CMK (cell line): ENCODE data around the gene SMAD5.

ENCODE experiments used
- DNase-seq: peaks from one replicate; pipeline ENCODE4 v3.0.0-alpha.2; 2010; ENCODE audit warnings: low read depth

The SMAD5 gene

GRCh38 chr5:136115183-136115865 is 17.3 kb upstream of the SMAD5 start:
- no peak for DNase-seq

- no peak for DNase-seq
Measured at GRCh38 chr5:136120529-136120928, 12.1 kb upstream of the SMAD5 start.

DNA sequence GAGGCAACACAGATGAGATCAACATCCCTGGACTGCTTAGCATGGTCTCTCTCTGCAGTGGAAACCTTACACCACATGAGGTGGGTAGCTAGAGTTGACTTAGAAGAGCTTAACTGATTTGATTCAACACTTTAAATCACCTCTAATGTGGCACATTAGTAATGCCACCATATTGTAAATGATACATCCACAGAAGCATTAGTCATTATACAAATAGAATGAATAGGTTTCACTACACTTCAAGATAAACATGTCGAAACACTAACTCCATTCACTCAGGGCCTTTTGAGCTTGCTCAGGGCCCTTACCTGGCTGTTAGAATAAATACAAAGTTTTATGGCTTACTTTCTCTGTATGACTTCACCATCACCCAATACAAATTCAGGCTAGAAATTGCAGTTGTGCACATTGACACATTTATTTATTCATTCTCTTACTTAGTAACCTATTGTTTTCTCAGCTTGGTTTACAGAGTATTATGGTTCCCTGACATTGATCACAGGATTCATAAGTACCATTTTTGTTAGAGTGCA is 9.3 kb upstream of the SMAD5 start:
- no peak for DNase-seq

GRCh38 chr5:136127560-136127959 is 5.1 kb upstream of the SMAD5 start:
- no peak for DNase-seq

DNA sequence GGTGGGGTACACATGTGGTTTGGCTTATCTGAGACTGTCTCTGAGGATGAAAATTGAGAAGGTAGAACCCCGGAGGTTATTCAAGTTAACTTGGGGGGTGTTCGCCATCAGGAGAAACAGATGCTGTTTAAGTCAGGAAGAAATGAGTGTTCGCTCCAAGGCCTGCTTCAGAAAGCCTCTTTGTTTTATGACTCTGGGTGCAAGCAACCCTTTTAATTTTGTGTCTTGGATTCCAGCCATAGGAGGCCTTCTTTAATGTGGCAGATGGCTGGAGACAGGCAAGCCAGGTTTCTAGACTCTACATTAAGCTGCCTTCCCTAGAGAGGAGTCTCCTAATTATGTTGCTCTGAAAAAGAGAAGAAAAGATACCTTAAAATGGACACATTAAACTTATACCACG is 4.2 kb upstream of the SMAD5 start:
- DNase-seq: no peak

- DNase-seq: no peak
Measured at GRCh38 chr5:136129445-136129844, 3.2 kb upstream of the SMAD5 start.

- no peak for DNase-seq
Measured at GRCh38 chr5:136130581-136130980, 2.1 kb upstream of the SMAD5 start.

GRCh38 chr5:136132087-136132486 is 558 bp upstream of the SMAD5 start:
- no peak for DNase-seq

- DNase-seq: peak; percentile 26
Measured at GRCh38 chr5:136133222-136133921, 727 bp downstream of the SMAD5 start.

DNA sequence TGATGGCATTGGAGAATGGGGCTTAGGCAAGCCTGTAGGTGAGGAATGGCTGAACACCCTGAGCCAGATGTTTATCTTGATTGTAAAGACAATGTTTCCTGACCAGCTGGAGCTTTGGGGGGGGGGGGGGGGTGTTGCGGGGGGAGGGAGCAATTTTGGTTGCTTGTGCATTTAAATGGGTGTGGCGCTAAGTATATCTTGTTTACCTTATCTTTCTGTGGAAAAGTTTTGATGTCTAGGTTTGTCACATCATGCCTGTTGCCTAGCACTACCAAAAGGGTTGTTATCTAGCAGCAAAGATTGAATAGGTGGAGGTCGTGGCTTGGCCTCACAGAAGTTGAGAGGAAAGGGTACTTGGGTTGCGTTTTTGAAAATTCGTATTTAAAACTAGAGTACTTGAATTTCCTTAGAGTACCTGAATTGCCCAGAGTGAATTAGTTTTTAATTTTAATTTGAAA is 1.3 kb downstream of the SMAD5 start:
- no peak for DNase-seq

DNA sequence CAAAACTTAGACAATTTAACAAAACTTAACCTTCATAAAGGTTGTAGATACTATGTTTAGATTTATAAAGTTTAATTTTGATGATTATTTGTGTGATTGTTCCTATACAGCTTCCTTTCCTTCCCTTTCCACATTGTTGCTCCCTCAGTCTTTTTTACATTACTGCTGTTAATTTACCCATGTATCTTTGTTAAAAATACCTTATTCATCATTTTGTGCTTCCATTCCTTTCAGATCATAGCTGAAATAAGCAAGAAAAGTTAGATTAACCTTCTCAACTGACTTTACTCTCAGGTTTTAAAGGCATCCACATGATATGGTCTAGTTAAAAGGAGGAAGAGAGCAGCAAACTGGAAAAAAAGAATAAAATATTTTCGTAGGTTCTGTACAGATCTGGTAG is 2.0 kb downstream of the SMAD5 start:
- no peak for DNase-seq

GRCh38 chr5:136135536-136135935 is 2.9 kb downstream of the SMAD5 start:
- no peak for DNase-seq

DNA sequence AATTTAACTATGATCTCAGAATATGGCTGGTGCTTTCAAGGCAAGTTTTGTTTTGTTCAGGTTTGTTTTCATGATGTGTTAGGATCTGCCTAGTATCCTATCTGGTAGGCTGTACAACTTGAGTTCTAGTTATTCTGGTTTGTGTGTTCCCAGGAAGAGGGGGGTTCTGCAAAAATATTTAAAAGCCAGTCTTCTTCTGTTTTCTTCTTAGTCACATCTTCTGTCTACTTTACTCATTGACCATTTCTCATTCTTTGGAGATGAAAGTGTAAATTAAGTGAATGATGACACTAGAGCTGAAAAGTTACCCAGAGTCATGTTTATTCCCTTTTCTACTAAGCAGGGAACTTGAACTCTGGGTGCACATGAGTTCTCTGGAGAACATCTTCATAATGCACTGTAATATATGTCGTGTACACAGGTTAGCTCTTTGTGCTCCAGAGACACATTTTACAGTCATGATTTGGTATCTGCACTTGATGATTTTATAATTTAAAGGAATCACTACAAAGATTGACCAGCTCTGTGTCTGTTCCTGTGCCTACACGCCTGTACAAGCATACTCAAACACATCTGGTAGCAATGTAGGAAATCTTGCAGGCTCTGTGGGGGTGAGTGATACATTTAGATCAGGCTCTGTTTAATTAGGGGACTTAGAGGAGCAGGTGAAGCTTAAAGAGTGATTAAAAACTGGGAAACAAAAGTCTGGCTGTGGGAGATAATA is 5.0 kb downstream of the SMAD5 start:
- DNase-seq: no peak

GRCh38 chr5:136141561-136141960 is 8.9 kb downstream of the SMAD5 start:
- no peak for DNase-seq

- DNase-seq: no peak
Measured at GRCh38 chr5:136143312-136143711, 10.7 kb downstream of the SMAD5 start.

DNA sequence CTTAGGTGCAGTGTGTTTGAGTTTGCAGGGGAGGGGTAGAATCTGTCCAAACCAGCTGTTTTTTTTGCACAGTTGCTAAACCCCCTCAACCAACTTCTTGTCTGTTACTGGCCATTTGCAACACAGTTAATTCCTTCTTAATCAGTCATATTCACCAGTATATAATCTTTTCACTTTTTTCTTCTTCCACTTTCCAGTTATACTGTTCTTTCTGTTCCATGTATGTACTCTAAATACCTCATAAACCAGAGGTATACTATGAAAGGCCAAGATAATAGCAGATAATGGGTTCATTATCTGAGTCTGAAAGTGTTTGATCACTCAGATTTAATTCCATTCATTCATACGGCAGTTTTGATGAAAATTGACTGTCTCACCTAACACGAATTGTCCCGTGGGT is 11.1 kb downstream of the SMAD5 start:
- no peak for DNase-seq

DNA sequence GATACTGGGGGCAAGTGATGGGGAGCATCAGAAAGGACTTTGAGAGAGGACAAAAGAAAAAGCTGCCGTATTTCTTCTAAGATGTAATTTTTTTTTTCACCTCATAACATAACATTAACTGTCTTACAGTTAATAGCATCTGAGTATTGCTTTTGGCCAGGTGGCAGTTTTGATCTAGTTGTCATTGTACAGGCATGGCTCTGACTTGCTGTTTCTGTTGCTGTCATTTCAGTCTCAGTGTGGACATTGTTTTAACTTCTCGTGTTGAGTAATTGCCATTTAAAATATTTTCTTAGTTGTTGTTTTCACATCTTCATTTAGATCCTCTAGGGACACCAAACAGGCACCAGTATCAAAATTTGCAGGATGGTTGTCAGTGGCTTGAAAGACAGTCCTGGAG is 12.4 kb downstream of the SMAD5 start:
- no peak for DNase-seq

DNA sequence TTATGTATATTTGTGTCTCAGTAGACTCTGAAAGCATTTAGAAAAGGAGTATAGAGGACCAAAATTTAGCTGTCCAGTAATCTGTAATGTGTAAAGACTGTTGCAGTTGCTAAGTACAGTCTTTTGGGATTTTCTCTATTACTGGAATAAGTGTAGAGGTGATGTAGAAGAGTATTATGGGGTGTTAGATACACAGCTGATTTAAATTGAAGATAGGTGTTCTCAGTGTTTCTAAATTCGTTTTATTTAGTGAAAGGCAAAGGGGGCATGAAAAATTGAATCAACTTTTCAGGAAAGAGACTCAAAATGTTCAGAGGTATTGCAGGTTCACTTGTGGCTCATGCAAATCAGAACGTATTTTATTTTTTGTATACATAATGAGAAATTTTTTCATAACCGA is 13.6 kb downstream of the SMAD5 start:
- no peak for DNase-seq

DNA sequence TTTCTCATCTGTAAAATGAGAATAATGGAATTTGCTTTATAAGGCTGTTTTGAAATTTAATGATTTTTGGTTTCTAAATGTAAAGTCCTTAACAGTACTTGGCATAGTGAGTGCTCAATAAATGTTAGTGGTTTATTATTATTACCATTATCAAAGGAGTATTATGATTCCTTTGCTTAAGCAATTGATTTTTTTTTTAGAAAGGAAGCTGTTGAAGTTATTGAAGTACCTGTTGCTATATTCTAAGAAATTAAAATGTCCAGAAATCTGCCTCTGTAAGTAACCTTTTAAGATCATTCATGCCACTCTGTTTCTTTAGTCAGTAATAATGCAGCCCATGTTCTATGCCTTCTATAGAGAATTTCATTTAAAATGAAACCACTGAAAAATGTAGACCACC is 15.0 kb downstream of the SMAD5 start:
- no peak for DNase-seq

DNA sequence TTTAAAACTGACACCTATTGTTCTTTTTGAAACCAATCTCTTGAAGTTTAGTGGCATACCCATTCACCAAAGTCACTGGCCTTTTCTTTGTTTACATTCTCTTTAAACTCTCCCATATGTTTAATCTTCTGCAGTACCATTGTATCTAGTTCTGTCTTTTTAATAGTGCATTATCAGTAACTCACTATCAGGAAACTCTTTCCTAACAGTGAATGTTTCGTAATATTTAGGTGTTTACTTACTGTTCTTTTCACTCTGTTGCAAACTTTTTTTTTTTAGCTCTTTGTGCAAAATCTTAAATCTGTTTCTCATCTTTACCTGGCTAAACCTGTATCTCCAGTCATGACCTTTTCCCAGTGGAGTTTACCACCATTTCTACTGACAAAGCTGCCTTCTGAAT is 17.2 kb downstream of the SMAD5 start:
- DNase-seq: no peak

- no peak for DNase-seq
Measured at GRCh38 chr5:136153581-136154236, 21.1 kb downstream of the SMAD5 start.

GRCh38 chr5:136155078-136155477 is 22.4 kb downstream of the SMAD5 start:
- no peak for DNase-seq
